Kidney (tissue), 14 donors: ENCODE measurements around the gene GFPT2. TPM values are rescaled to one million over a fixed set of nuclear protein-coding genes. Genes with fewer than 3 reads are reported as not detected.

Experiments
- DNase-seq, 5 donors: peaks; one replicate each; pipeline ENCODE4 v3.0.0-alpha.2; 2013 to 2020
- FAIRE-seq: peaks from 2 replicates; lab custom pipeline; 2012; peaks lifted over from hg19 to GRCh38; lab: Jason Lieb, UNC
- H3K27ac ChIP-seq, 2 donors: one replicate each; pipeline ENCODE4 v1.7.0; 2013; ENCODE audit warnings: low read depth in 2 of 2, low read length in 2 of 2, inconsistent platforms in 1 of 2
- H3K27me3 ChIP-seq: one replicate; pipeline ENCODE4 v1.7.1; 2013; ENCODE audit warnings: low read length, inconsistent platforms; ENCODE audit not compliant: control insufficient read depth, insufficient read depth
- H3K36me3 ChIP-seq, 3 donors: one replicate each; pipeline versions ENCODE4 v1.7.0 to v1.7.1; 2013; ENCODE audit warnings: low read length in 3 of 3, control low read depth in 1 of 3, inconsistent platforms in 1 of 3; ENCODE audit not compliant: insufficient read depth in 3 of 3, control insufficient read depth in 2 of 3
- H3K4me1 ChIP-seq, 3 donors: one replicate each; pipeline versions ENCODE4 v1.7.0 to v1.7.1; 2013; ENCODE audit warnings: low read length in 3 of 3, inconsistent platforms in 1 of 3, low read depth in 1 of 3; ENCODE audit not compliant: control insufficient read depth in 2 of 3, insufficient read depth in 2 of 3
- H3K4me3 ChIP-seq, 3 donors: one replicate each; pipeline versions ENCODE4 v1.7.0 to v1.8.1; 2013; ENCODE audit warnings: low read length in 3 of 3, control low read depth in 1 of 3, inconsistent platforms in 1 of 3
- H3K9ac ChIP-seq, 3 donors: one replicate each; pipeline versions ENCODE4 v1.7.0 to v1.7.1; 2013; ENCODE audit warnings: low read length in 3 of 3, control low read depth in 1 of 3, inconsistent platforms in 1 of 3
- H3K9me3 ChIP-seq, 3 donors: one replicate each; pipeline versions ENCODE4 v1.7.0 to v1.7.1; 2013; ENCODE audit warnings: low read length in 3 of 3, control low read depth in 1 of 3, inconsistent platforms in 1 of 3; ENCODE audit not compliant: control insufficient read depth in 2 of 3, insufficient read depth in 1 of 3
- intact Hi-C: fragments of 100-400 bp; cut with DNase I; formaldehyde crosslinking; loops from one replicate; pipeline ENCODE4 v1.11.1; 2022
- polyA plus RNA-seq: library from polyadenylated mRNA; stranded (reverse); fragments of 350-450 nt; fragmentation: Illumina TruSeq; extraction: RNeasy Lipid Tissue Mini Kit (QIAGEN cat#74804); gene quantifications from one replicate; pipeline ENCODE4 v1.2.3, GENCODE V29; 2014; ENCODE audit warnings: low read depth, low replicate concordance; ENCODE audit not compliant: insufficient read depth
- total RNA-seq: library from RNA; stranded (reverse); fragmentation: NEBNext Ultra II Directional; extraction: Animal tissue kit (Norgen Biotek cat#: 25700); gene quantifications from one replicate; pipeline ENCODE4 v1.2.1, GENCODE V29; 2021
- TF ChIP-seq, protein P1 (sequence below): IDR thresholded peaks from 3 replicates; pipeline ENCODE4 v1.5.1; 2012; ENCODE audit warnings: mild to moderate bottlenecking, moderate library complexity, borderline replicate concordance; ENCODE audit not compliant: insufficient read depth; ENCODE audit errors: extremely low read depth
- donor health status: control.
- donor health status: control.
- donor health status: control.
- donor health status: control.
- donor health status: control.
- donor health status: DM: yes; HTN: yes; CAD: no.
- donor health status: Normal renal cell carcinoma (clear cell type).

Gene GFPT2
- total and polyA plus RNA-seq, 2 donors from 2014 or later, result 2.7 to 15.9 TPM

DNA sequence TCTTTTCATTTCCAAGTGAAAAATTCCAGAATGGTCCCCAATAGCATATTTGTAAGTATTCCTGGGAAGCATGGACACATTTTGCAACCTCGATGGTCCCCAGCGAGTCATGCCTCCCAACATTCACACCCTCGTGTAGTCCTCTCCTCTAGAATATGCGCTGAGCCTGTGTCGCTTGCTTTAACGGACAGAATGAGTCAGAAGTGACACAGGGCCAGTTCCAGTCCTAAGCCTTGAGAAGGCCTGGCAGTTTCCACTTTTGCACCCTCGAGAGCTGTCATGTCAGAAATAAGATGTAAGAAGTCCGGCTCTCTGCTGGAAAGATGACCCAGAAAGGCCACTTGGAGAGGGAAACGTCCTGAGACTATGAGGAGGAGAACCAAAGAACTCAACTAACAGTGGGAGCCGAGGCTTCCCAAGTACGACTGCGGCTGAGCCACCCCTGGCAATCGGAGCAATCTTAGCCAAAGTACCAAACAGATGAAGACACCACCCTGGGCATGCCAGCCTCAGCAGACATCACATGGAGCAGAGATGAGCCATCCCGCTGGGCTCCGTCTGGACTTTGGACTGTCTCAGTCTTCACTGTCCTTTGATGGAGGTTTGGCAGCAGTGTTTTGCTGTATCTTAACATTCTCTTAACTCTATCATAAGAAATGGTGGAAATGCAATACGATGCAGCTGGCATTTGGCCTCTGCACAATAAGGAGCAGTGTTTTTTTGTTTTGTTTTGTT, 42.6 kb upstream of the GFPT2 start:
- no peak for FAIRE-seq

DNA sequence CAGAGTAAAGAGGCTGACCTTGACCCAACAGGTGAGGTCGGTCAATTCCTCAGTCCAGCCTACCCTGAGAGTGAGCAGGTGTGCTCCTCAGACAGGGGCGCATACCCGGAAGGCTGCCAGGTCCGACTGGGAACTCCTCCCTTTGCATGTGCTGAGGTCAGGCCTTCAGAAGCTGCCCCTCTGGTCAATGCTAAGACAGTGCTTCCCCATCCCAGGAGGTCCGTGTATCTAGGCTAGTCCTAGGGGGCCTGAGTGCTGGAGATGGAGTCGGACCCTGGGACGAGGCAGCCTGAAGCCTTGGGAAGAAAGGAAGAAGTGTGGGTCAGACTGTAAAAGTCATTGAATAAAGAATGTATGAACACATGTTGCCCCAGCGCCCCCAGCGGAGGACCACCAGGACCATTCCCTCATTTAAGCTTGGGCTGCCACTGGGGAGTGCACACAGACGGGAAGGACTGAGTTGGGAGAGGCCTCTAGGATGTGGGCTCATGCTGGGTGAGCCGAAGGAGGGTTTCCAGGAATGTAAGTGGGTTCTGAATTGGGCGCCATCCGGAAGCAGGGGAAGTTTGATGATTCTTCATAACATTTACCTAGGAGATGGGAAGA, 41.0 kb upstream of the GFPT2 start:
- FAIRE-seq, result no peak
- intact Hi-C loops, result no loop called here
- H3K4me3 ChIP-seq, result no peak overlapping the region
- H3K27me3 ChIP-seq, result no peaks in the 10 kb centered on the region
- H3K27ac ChIP-seq, result no peak overlapping the region
- H3K36me3 ChIP-seq, result no peaks in the 10 kb centered on the region
- DNase-seq, result no peak
- H3K4me1 ChIP-seq, result no peaks in the 10 kb centered on the region
- TF ChIP-seq, protein P1, sequence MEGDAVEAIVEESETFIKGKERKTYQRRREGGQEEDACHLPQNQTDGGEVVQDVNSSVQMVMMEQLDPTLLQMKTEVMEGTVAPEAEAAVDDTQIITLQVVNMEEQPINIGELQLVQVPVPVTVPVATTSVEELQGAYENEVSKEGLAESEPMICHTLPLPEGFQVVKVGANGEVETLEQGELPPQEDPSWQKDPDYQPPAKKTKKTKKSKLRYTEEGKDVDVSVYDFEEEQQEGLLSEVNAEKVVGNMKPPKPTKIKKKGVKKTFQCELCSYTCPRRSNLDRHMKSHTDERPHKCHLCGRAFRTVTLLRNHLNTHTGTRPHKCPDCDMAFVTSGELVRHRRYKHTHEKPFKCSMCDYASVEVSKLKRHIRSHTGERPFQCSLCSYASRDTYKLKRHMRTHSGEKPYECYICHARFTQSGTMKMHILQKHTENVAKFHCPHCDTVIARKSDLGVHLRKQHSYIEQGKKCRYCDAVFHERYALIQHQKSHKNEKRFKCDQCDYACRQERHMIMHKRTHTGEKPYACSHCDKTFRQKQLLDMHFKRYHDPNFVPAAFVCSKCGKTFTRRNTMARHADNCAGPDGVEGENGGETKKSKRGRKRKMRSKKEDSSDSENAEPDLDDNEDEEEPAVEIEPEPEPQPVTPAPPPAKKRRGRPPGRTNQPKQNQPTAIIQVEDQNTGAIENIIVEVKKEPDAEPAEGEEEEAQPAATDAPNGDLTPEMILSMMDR, result no peak
- H3K9me3 ChIP-seq, result no peaks in the 10 kb centered on the region
- H3K9ac ChIP-seq, result no peak overlapping the region

More for the DNA sequence above, 42.6 kb upstream of the GFPT2 start:
- H3K27ac ChIP-seq, result no peak overlapping the region
- no peaks in the 10 kb centered on the region for H3K27me3 ChIP-seq
- H3K4me3 ChIP-seq, result no peak overlapping the region
- H3K4me1 ChIP-seq, result no peaks in the 10 kb centered on the region
- intact Hi-C loops, result no loop called here
- no peaks in the 10 kb centered on the region for H3K9me3 ChIP-seq
- H3K36me3 ChIP-seq, result no peaks in the 10 kb centered on the region
- DNase-seq, result no peak
- no peak overlapping the region for H3K9ac ChIP-seq
- TF ChIP-seq, protein P1, result no peak

DNA sequence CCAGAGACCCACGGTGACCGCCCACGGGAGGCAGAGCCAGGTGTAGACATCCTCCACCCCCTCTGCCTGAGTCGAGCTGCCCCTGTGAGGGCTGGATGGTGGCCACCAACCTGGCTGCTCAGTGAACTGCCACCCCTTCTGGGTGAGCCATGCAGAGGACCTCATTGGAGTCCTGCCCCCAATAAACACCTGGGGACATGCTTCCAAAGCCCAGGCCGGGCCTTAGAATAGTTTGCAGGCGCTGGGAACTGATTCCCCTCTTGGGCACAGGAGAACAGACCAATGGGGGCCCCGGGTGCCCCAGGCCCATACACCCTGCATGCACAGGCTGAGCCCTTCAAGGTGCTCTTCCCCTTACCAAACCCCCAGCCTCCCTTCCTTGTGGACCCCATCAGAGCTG, 38.1 kb upstream of the GFPT2 start:
- no peak overlapping the region for H3K4me3 ChIP-seq
- TF ChIP-seq, protein P1, result no peak
- intact Hi-C loops, result no loop called here
- no peak for DNase-seq
- H3K4me1 ChIP-seq, result no peaks in the 10 kb centered on the region
- FAIRE-seq, result no peak
- no peaks in the 10 kb centered on the region for H3K27me3 ChIP-seq
- no peak overlapping the region for H3K27ac ChIP-seq
- H3K36me3 ChIP-seq, result no peaks in the 10 kb centered on the region
- no peak overlapping the region for H3K9ac ChIP-seq
- no peaks in the 10 kb centered on the region for H3K9me3 ChIP-seq
